Hematopoietic multipotent progenitor cell treated with erythropoietin and hydrocortisone succinate and interleukin-3 and kit ligand, for 6 days (in vitro differentiated cells): ENCODE measurements around the gene ZNF581.

Experiments used
- DNase-seq: peaks from one replicate; pipeline ENCODE4 v3.0.0-alpha.2; 2015

ZNF581 gene

GRCh38 chr19:55683449-55684261 is 40.2 kb downstream of the ZNF581 start:
- DNase-seq = no peak

GRCh38 chr19:55684946-55685681 is 41.7 kb downstream of the ZNF581 start:
- DNase-seq = no peak

- no peak for DNase-seq
Measured at GRCh38 chr19:55685776-55686175, 42.3 kb downstream of the ZNF581 start.

- no peak for DNase-seq
Measured at GRCh38 chr19:55686311-55687050, 43.0 kb downstream of the ZNF581 start.

- no peak for DNase-seq
Measured at GRCh38 chr19:55687281-55688201, 44.1 kb downstream of the ZNF581 start.

- DNase-seq = peak; percentile 43
Measured at GRCh38 chr19:55688422-55689218, 45.2 kb downstream of the ZNF581 start.

- DNase-seq = no peak
Measured at GRCh38 chr19:55689411-55690108, 46.1 kb downstream of the ZNF581 start.

GRCh38 chr19:55690109-55690768 is 46.8 kb downstream of the ZNF581 start:
- no peak for DNase-seq

GRCh38 chr19:55690769-55691545 is 47.5 kb downstream of the ZNF581 start:
- DNase-seq = no peak

- no peak for DNase-seq
Measured at GRCh38 chr19:55691561-55692481, 48.4 kb downstream of the ZNF581 start.

GRCh38 chr19:55692681-55693081 is 49.2 kb downstream of the ZNF581 start:
- DNase-seq = no peak

GRCh38 chr19:55693336-55693974 is 50.0 kb downstream of the ZNF581 start:
- DNase-seq = no peak

- DNase-seq = no peak
Measured at GRCh38 chr19:55694241-55694655, 50.8 kb downstream of the ZNF581 start.

- DNase-seq = no peak
Measured at GRCh38 chr19:55694656-55695491, 51.4 kb downstream of the ZNF581 start.
